H1 (cell line): Measurements from ENCODE around the gene ZFP82. TPM values are rescaled to one million over a fixed set of nuclear protein-coding genes. Genes with fewer than 3 reads are reported as not detected.

Source experiments
- ASH2L ChIP-seq: fragments of 200-600, 300-600 bp; sonication (generic); IDR thresholded peaks from one replicate; pipeline ENCODE4 v1.7.1; 2017; ENCODE audit warnings: low read length
- BRCA1 ChIP-seq: IDR thresholded peaks from 2 replicates; pipeline ENCODE4 v1.6.1; 2012; ENCODE audit warnings: low read depth, low read length, improper control_type of control experiment
- CHD1 ChIP-seq: IDR thresholded peaks from 2 replicates; pipeline ENCODE4 v1.6.1; 2012; ENCODE audit warnings: low read depth, low read length, improper control_type of control experiment
- CTBP2 ChIP-seq: IDR thresholded peaks from 2 replicates; pipeline ENCODE4 v1.7.0; 2011; ENCODE audit warnings: borderline replicate concordance, mild to moderate bottlenecking, moderate library complexity, mixed read lengths, low read length; ENCODE audit not compliant: insufficient read depth, insufficient read length
- E2F6 ChIP-seq: IDR thresholded peaks from 2 replicates; pipeline ENCODE4 v1.6.1; 2012; ENCODE audit warnings: inconsistent platforms
- EP300 ChIP-seq, 2 experiments: IDR thresholded peaks; 1 replicate in 1 of 2; 2 replicates in 1 of 2; pipeline ENCODE4 v1.6.1; 2011 to 2012; ENCODE audit warnings: low read depth in 2 of 2, low read length in 2 of 2, mild to moderate bottlenecking in 2 of 2, borderline replicate concordance in 1 of 2, inconsistent platforms in 1 of 2, moderate library complexity in 1 of 2
- FOSL1 ChIP-seq: IDR thresholded peaks from 2 replicates; pipeline ENCODE4 v1.6.1; 2011; ENCODE audit warnings: mild to moderate bottlenecking, low read depth, low read length, moderate library complexity; ENCODE audit not compliant: insufficient read depth
- HDAC2 ChIP-seq, 2 experiments: fragments of 300-600 bp in 1 of 2; sonication (generic) in 1 of 2; IDR thresholded peaks; 2 replicates each; pipeline ENCODE4 v1.6.1; 2011 to 2012; ENCODE audit warnings: low read depth in 2 of 2, low read length in 2 of 2, mild to moderate bottlenecking in 2 of 2, moderate library complexity in 2 of 2, borderline replicate concordance in 1 of 2, inconsistent platforms in 1 of 2
- MAFK ChIP-seq: IDR thresholded peaks from 2 replicates; pipeline ENCODE4 v1.6.1; 2012; ENCODE audit warnings: low read depth, mild to moderate bottlenecking, improper control_type of control experiment, low read length
- NRF1 ChIP-seq: IDR thresholded peaks from 2 replicates; pipeline ENCODE4 v1.6.1; 2011; ENCODE audit warnings: mild to moderate bottlenecking, low read depth, low read length, improper control_type of control experiment
- POLR2A ChIP-seq, 2 experiments: IDR thresholded peaks; 1 replicate in 1 of 2; 2 replicates in 1 of 2; pipeline ENCODE4 v1.6.1; 2011; ENCODE audit warnings: low read depth in 2 of 2, low read length in 2 of 2, mild to moderate bottlenecking in 2 of 2; ENCODE audit errors: control extremely low read depth in 1 of 2
- POU5F1 ChIP-seq: IDR thresholded peaks from 2 replicates; pipeline ENCODE4 v1.6.1; 2011; ENCODE audit warnings: low read depth, mild to moderate bottlenecking, low read length, moderate library complexity
- RBBP5 ChIP-seq: IDR thresholded peaks from 2 replicates; pipeline ENCODE4 v1.7.1; 2012; ENCODE audit warnings: low read depth, mild to moderate bottlenecking, inconsistent platforms, low read length, moderate library complexity, borderline replicate concordance
- SIN3A ChIP-seq, 2 experiments: IDR thresholded peaks in 1 of 2; conservative IDR thresholded peaks in 1 of 2; 2 replicates each; pipeline ENCODE4 v1.6.1; 2011 to 2012; ENCODE audit warnings: low read length in 2 of 2, improper control_type of control experiment in 1 of 2, low read depth in 1 of 2, mild to moderate bottlenecking in 1 of 2
- SIX5 ChIP-seq: IDR thresholded peaks from 2 replicates; pipeline ENCODE4 v1.6.1; 2011; ENCODE audit warnings: mild to moderate bottlenecking, low read depth, low read length
- SRF ChIP-seq: IDR thresholded peaks from 2 replicates; pipeline ENCODE4 v1.6.1; 2011; ENCODE audit warnings: mild to moderate bottlenecking, low read depth, low read length, moderate library complexity
- TAF1 ChIP-seq: IDR thresholded peaks from 2 replicates; pipeline ENCODE4 v1.6.1; 2011; ENCODE audit warnings: mild to moderate bottlenecking, low read depth, low read length
- YY1 ChIP-seq: IDR thresholded peaks from 2 replicates; pipeline ENCODE4 v1.6.1; 2011; ENCODE audit warnings: low read depth, mild to moderate bottlenecking, low read length
- polyA plus RNA-seq, 7 experiments: library from polyadenylated mRNA; depleted of rRNA in 3 of 7; stranded (reverse) in 5 of 7; unstranded in 2 of 7; fragments of >200 nt in 5 of 7; fragments of 200-250 nt in 2 of 7; gene quantifications; 1 replicate in 5 of 7; 2 replicates in 1 of 7; 4 replicates in 1 of 7; pipeline versions ENCODE4 v1.2.1 to v1.2.3, GENCODE V29; 2011 to 2013; ENCODE audit warnings: missing spikeins in 2 of 7, mixed read lengths in 2 of 7
- total RNA-seq: library from RNA; stranded (reverse); fragmentation: NEBNext Ultra II Directional; extraction: Animal tissue kit (Norgen Biotek cat#: 25700); gene quantifications from 2 replicates; pipeline ENCODE4 v1.2.1, GENCODE V29; 2021
- TF ChIP-seq, protein P1 (sequence below), 3 experiments: IDR thresholded peaks; 1 replicate in 2 of 3; 2 replicates in 1 of 3; pipeline versions ENCODE4 v1.5.1 to v1.6.1; 2011; ENCODE audit warnings: low read length in 3 of 3, mild to moderate bottlenecking in 3 of 3, inconsistent platforms in 2 of 3, low read depth in 1 of 3, moderate library complexity in 1 of 3; ENCODE audit not compliant: insufficient read depth in 1 of 3; ENCODE audit errors: control extremely low read depth in 1 of 3

ZFP82 gene
- total and polyA plus RNA-seq, 2 of the 8 experiments (the other 6 are each of a cell fraction or from before 2014, with no cell fraction given): 4.8 to 16.5 TPM

DNA sequence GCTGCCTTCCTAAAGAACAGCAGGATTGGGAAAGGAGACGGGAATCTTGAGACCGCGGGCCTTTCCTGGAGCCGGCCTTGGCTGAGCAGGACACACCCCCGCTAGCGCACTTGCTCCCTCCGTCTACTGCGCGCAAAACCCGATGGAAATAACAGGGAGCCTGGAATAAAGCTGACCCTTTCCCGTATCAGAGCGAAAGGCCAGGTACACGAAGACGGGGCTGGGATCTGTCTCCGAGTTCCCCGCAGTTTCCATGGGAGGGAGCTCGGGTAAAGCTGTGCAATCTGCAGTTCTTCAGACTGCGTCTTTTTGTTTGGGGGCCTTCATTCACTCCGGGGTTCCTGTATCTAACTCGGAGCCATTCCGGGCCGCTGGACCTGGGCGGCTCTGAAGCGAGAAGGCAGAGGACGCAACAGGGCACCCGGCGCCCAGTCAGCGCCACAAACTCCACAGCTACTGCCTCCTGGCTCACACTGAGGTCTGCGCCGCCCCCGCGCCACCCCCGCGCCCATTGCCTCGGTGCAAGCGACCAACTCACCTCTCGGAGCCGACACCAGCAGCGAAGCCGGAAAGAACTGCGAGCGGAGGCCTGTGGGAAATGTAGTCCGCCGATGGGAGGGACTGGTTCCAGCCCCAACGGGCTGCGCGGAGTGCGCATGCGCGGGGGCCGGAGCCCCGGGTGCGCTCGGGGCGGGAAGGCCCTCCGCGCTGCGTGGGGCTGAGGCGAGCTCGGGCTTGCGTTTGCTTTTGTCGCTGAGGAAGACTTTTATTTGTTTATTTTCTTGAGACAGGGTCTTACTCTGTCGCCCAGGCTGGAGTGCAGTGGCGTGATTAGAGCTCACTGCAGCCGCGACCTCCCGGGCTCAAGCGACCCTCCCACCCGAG is 39.6 kb downstream of the ZFP82 start, which contains the start of gene ZFP14 (continued):
- TF ChIP-seq E2F6 (peak; percentile 83), SRF (no peak), POU5F1 (no peak), NRF1 (peak; percentile 83), SIX5 (peak; percentile 67), YY1 (no peak), RBBP5 (no peak), BRCA1 (no peak), SIN3A (conservative IDR thresholded peaks at IDR 0.05 in 1 of 2, IDR thresholded peaks at IDR 0.05 in 1 of 2; ENCODE audit: low read depth in 1 of 2, low read length in 2 of 2) (peak; percentile 55 to 67; a peak in 1 of 4 replicates), ASH2L (peak; percentile 73), CTBP2 (no peak), TAF1 (peak; percentile 77), POLR2A (IDR thresholded peaks at IDR 0.05; ENCODE audit: control extremely low read depth in 1 of 2, low read depth in 2 of 2, low read length in 2 of 2) (peak in 1 of 2 experiments; percentile 55; a peak in 2 of 3 replicates), CHD1 (peak; percentile 67; the same call in 1 of the 2 replicates), HDAC2 (IDR thresholded peaks at IDR 0.05; ENCODE audit: borderline replicate concordance in 1 of 2, low read depth in 2 of 2, low read length in 2 of 2) (no peak; a peak in 1 of 4 replicates), EP300 (IDR thresholded peaks at IDR 0.05; ENCODE audit: borderline replicate concordance in 1 of 2, low read depth in 2 of 2, low read length in 2 of 2) (0 out of 3 replicates have a peak, but pooled peaks of 1 of the 2 experiments have one; percentile 50), FOSL1 (no peak), MAFK (no peak)
- TF ChIP-seq, protein P1, sequence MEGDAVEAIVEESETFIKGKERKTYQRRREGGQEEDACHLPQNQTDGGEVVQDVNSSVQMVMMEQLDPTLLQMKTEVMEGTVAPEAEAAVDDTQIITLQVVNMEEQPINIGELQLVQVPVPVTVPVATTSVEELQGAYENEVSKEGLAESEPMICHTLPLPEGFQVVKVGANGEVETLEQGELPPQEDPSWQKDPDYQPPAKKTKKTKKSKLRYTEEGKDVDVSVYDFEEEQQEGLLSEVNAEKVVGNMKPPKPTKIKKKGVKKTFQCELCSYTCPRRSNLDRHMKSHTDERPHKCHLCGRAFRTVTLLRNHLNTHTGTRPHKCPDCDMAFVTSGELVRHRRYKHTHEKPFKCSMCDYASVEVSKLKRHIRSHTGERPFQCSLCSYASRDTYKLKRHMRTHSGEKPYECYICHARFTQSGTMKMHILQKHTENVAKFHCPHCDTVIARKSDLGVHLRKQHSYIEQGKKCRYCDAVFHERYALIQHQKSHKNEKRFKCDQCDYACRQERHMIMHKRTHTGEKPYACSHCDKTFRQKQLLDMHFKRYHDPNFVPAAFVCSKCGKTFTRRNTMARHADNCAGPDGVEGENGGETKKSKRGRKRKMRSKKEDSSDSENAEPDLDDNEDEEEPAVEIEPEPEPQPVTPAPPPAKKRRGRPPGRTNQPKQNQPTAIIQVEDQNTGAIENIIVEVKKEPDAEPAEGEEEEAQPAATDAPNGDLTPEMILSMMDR (IDR thresholded peaks at IDR 0.05; ENCODE audit: control extremely low read depth in 1 of 3, insufficient read depth in 1 of 3, low read depth in 1 of 3, low read length in 3 of 3): peak in 2 of 3 experiments; percentile 7 to 15; a peak in 2 of 4 replicates
